HL-60 (cell line): ENCODE measurements around the gene CDK15.

Experiments
- DNase-seq, 2 experiments: peaks; one replicate each; pipeline ENCODE4 v3.0.0-alpha.2; 2010 to 2020; ENCODE audit warnings: low read depth in 1 of 2, low spot score in 1 of 2
- H3K27ac ChIP-seq: fragments of 250-450 bp; sonication (Bioruptor Pico); replicated peaks from 2 replicates; pipeline ENCODE4 v1.5.1; 2020; ENCODE audit warnings: mild to moderate bottlenecking, moderate library complexity
- H3K27me3 ChIP-seq: fragments of 250-450 bp; sonication (Bioruptor Pico); 2 replicates; pipeline ENCODE4 v1.5.1; 2021; ENCODE audit warnings: mild to moderate bottlenecking, moderate library complexity; ENCODE audit not compliant: insufficient read depth, poor library complexity, severe bottlenecking
- H3K4me3 ChIP-seq: replicated peaks from 2 replicates; pipeline ENCODE4 v1.5.1; 2011; ENCODE audit warnings: mild to moderate bottlenecking, control low read depth, low read length; ENCODE audit not compliant: insufficient read depth
- CTCF ChIP-seq: IDR thresholded peaks from one replicate; pipeline ENCODE4 v1.5.1; 2011; ENCODE audit warnings: low read length, control low read depth, inconsistent platforms; ENCODE audit not compliant: insufficient read depth
- GABPA ChIP-seq: IDR thresholded peaks from 2 replicates; pipeline ENCODE4 v1.6.1; 2012; ENCODE audit warnings: low read depth
- POLR2AphosphoS5 ChIP-seq: IDR thresholded peaks from 2 replicates; pipeline ENCODE4 v1.6.1; 2012; ENCODE audit warnings: low read depth
- SPI1 ChIP-seq: IDR thresholded peaks from 2 replicates; pipeline ENCODE4 v1.6.1; 2012; ENCODE audit warnings: low read depth, mild to moderate bottlenecking, borderline replicate concordance
- TF ChIP-seq, protein P1 (sequence below): IDR thresholded peaks from 2 replicates; pipeline ENCODE4 v1.6.1; 2012; ENCODE audit warnings: low read depth; ENCODE audit not compliant: insufficient replicate concordance

Gene CDK15

DNA sequence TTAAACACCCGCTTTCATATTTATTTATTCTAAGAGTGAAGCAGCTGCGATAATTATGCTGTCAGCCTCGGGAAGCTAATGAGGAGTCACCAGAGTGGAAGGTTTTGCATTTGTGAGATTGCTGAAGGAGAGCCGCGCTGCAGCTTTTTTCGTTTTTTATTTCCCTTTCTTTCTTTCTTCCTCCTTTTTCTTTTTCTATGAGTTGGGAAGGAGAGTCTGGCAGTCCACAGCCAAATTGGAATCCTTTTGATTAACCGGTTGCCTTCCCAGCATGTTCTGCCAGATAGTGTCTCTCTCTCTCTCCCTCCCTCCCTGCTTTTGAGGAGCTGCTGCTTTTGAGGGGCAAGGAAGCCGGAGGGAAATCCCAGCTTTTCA is 82.1 kb downstream of the CDK15 start:
- no peak for TF ChIP-seq SPI1
- no peak for TF ChIP-seq CTCF
- no peak for TF ChIP-seq GABPA
- TF ChIP-seq, protein P1, sequence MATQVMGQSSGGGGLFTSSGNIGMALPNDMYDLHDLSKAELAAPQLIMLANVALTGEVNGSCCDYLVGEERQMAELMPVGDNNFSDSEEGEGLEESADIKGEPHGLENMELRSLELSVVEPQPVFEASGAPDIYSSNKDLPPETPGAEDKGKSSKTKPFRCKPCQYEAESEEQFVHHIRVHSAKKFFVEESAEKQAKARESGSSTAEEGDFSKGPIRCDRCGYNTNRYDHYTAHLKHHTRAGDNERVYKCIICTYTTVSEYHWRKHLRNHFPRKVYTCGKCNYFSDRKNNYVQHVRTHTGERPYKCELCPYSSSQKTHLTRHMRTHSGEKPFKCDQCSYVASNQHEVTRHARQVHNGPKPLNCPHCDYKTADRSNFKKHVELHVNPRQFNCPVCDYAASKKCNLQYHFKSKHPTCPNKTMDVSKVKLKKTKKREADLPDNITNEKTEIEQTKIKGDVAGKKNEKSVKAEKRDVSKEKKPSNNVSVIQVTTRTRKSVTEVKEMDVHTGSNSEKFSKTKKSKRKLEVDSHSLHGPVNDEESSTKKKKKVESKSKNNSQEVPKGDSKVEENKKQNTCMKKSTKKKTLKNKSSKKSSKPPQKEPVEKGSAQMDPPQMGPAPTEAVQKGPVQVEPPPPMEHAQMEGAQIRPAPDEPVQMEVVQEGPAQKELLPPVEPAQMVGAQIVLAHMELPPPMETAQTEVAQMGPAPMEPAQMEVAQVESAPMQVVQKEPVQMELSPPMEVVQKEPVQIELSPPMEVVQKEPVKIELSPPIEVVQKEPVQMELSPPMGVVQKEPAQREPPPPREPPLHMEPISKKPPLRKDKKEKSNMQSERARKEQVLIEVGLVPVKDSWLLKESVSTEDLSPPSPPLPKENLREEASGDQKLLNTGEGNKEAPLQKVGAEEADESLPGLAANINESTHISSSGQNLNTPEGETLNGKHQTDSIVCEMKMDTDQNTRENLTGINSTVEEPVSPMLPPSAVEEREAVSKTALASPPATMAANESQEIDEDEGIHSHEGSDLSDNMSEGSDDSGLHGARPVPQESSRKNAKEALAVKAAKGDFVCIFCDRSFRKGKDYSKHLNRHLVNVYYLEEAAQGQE: no peak
- TF ChIP-seq POLR2AphosphoS5: no peak
- Histone ChIP-seq H3K4me3 (no peak overlapping the region), H3K27me3 (no peaks in the 10 kb centered on the region), H3K27ac (no peak overlapping the region)
- no peak for DNase-seq

DNA sequence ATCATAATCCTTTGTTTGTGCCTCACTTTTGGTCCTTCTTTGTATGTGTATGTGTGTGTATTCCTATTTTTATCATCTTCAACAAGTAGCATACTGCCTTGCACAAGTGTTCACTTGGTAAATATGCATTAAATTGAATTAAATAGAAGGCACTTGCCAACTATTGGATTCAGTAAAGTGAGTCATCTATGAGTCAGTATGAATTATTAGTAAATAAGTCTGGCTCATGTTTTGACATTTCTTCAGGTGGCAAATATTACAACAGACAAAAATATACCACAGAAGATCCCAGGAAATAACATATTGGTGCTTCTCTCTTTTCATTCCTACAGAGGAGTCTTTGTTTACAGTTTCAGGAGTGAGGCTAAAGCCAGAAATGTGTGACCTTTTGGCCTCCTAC is 84.1 kb downstream of the CDK15 start:
- no peak for DNase-seq
- TF ChIP-seq, protein P1: no peak
- no peak for TF ChIP-seq GABPA
- no peak for TF ChIP-seq POLR2AphosphoS5
- TF ChIP-seq SPI1: no peak
- no peak for TF ChIP-seq CTCF
- H3K27ac ChIP-seq: no peak overlapping the region
- no peaks in the 10 kb centered on the region for H3K27me3 ChIP-seq
- no peak overlapping the region for H3K4me3 ChIP-seq

DNA sequence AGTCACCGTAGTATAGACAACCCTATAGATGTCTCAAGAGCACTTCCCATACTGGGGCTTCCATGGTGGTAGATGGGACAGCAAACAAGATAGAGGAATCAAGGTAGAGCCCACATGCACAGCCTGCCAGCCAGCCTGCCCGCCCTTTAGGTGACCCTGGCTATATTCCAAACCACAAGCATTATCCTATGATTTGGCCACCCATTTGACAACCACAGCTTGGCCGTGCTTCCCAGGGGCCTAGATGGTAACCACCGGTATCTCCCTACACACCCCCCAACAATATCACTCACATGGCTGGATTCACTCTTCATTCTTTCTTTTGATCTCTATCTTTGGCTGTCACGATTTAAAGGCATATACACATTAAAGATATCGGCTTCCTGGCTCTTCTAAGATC is 85.3 kb downstream of the CDK15 start:
- Histone ChIP-seq H3K4me3 (no peak overlapping the region), H3K27me3 (no peaks in the 10 kb centered on the region), H3K27ac (no peak overlapping the region)
- TF ChIP-seq GABPA (no peak), CTCF (no peak)
- TF ChIP-seq, protein P1: no peak
- DNase-seq: no peak
